ENCODE data around the gene SLC34A3.
A peak's percentile ranks its signal among the peaks of the same experiment; 100 is the strongest.

The SLC34A3 gene

GRCh38 chr9:137198902-137199283 lies 31.8 kb upstream of the SLC34A3 start:
- H3K9ac ChIP-seq (ENCODE audit: low read depth, low read length), result no peak overlapping the region
- no peaks in the 10 kb centered on the region for H3K9me3 ChIP-seq (ENCODE audit: control insufficient read depth, insufficient read depth, low read length)
- no peak overlapping the region for H3K4me3 ChIP-seq (ENCODE audit: low read depth, low read length)
- peaks cover 2% of the 10 kb centered on the region for H3K4me1 ChIP-seq (ENCODE audit: control insufficient read depth, insufficient read depth, low read length)
- H3K36me3 ChIP-seq (ENCODE audit: control insufficient read depth, insufficient read depth, low read length), result no peaks in the 10 kb centered on the region
- no peaks in the 10 kb centered on the region for H3K27me3 ChIP-seq (ENCODE audit: control insufficient read depth, insufficient read depth, low read length)

GRCh38 chr9:137199411-137200121 lies 31.1 kb upstream of the SLC34A3 start:
- no peaks in the 10 kb centered on the region for H3K27me3 ChIP-seq (ENCODE audit: control insufficient read depth, insufficient read depth, low read length)
- peak overlapping the region; percentile 41 for H3K4me3 ChIP-seq (ENCODE audit: low read depth, low read length)
- H3K36me3 ChIP-seq (ENCODE audit: control insufficient read depth, insufficient read depth, low read length), result no peaks in the 10 kb centered on the region
- no peaks in the 10 kb centered on the region for H3K9me3 ChIP-seq (ENCODE audit: control insufficient read depth, insufficient read depth, low read length)
- no peak overlapping the region for H3K9ac ChIP-seq (ENCODE audit: low read depth, low read length)
- H3K4me1 ChIP-seq (ENCODE audit: control insufficient read depth, insufficient read depth, low read length), result peaks cover 5% of the 10 kb centered on the region

GRCh38 chr9:137200311-137201204 lies 30.1 kb upstream of the SLC34A3 start, which contains the start of gene TPRN:
Gene TPRN (minus strand): TSS chr9:137200741. CDS start chr9:137200711, 30 bp downstream.
- Histone ChIP-seq H3K36me3 (ENCODE audit: control insufficient read depth, insufficient read depth, low read length) (no peaks in the 10 kb centered on the region), H3K9me3 (ENCODE audit: control insufficient read depth, insufficient read depth, low read length) (no peaks in the 10 kb centered on the region), H3K9ac (ENCODE audit: low read depth, low read length) (peak within 1 kb of the TSS; percentile 85), H3K27me3 (ENCODE audit: control insufficient read depth, insufficient read depth, low read length) (no peaks in the 10 kb centered on the region), H3K4me3 (ENCODE audit: low read depth, low read length) (peak within 1 kb of the TSS; percentile 79), H3K4me1 (ENCODE audit: control insufficient read depth, insufficient read depth, low read length) (peaks cover 3% of the 10 kb centered on the region)

GRCh38 chr9:137201205-137201868 lies 29.4 kb upstream of the SLC34A3 start:
- Histone ChIP-seq H3K4me1 (ENCODE audit: control insufficient read depth, insufficient read depth, low read length) (peaks cover 3% of the 10 kb centered on the region), H3K36me3 (ENCODE audit: control insufficient read depth, insufficient read depth, low read length) (no peaks in the 10 kb centered on the region), H3K9ac (ENCODE audit: low read depth, low read length) (peak overlapping the region; percentile 85), H3K4me3 (ENCODE audit: low read depth, low read length) (peak overlapping the region; percentile 79), H3K9me3 (ENCODE audit: control insufficient read depth, insufficient read depth, low read length) (no peaks in the 10 kb centered on the region), H3K27me3 (ENCODE audit: control insufficient read depth, insufficient read depth, low read length) (no peaks in the 10 kb centered on the region)

GRCh38 chr9:137202966-137203365 lies 27.7 kb upstream of the SLC34A3 start:
- H3K27me3 ChIP-seq (ENCODE audit: control insufficient read depth, insufficient read depth, low read length), result no peaks in the 10 kb centered on the region
- H3K4me1 ChIP-seq (ENCODE audit: control insufficient read depth, insufficient read depth, low read length), result peaks cover 3% of the 10 kb centered on the region
- peaks cover 4% of the 10 kb centered on the region for H3K36me3 ChIP-seq (ENCODE audit: control insufficient read depth, insufficient read depth, low read length)
- no peak overlapping the region for H3K9ac ChIP-seq (ENCODE audit: low read depth, low read length)
- no peaks in the 10 kb centered on the region for H3K9me3 ChIP-seq (ENCODE audit: control insufficient read depth, insufficient read depth, low read length)
- no peak overlapping the region for H3K4me3 ChIP-seq (ENCODE audit: low read depth, low read length)

- Histone ChIP-seq H3K9ac (ENCODE audit: low read depth, low read length) (peak overlapping the region; percentile 82), H3K9me3 (ENCODE audit: control insufficient read depth, insufficient read depth, low read length) (no peaks in the 10 kb centered on the region), H3K36me3 (ENCODE audit: control insufficient read depth, insufficient read depth, low read length) (peaks cover 11% of the 10 kb centered on the region), H3K4me3 (ENCODE audit: low read depth, low read length) (peak overlapping the region; percentile 98), H3K4me1 (ENCODE audit: control insufficient read depth, insufficient read depth, low read length) (peaks cover 3% of the 10 kb centered on the region), H3K27me3 (ENCODE audit: control insufficient read depth, insufficient read depth, low read length) (no peaks in the 10 kb centered on the region)
Measured at GRCh38 chr9:137204731-137205125, 26.0 kb upstream of the SLC34A3 start.

- H3K9me3 ChIP-seq (ENCODE audit: control insufficient read depth, insufficient read depth, low read length), result no peaks in the 10 kb centered on the region
- H3K36me3 ChIP-seq (ENCODE audit: control insufficient read depth, insufficient read depth, low read length), result peaks cover 11% of the 10 kb centered on the region
- H3K4me3 ChIP-seq (ENCODE audit: low read depth, low read length), result peak within 1 kb of the TSS; percentile 98
- peaks cover 3% of the 10 kb centered on the region for H3K4me1 ChIP-seq (ENCODE audit: control insufficient read depth, insufficient read depth, low read length)
- peak within 1 kb of the TSS; percentile 82 for H3K9ac ChIP-seq (ENCODE audit: low read depth, low read length)
- no peaks in the 10 kb centered on the region for H3K27me3 ChIP-seq (ENCODE audit: control insufficient read depth, insufficient read depth, low read length)
Measured at GRCh38 chr9:137205126-137206069, 25.3 kb upstream of the SLC34A3 start, which contains the start of the genes NDOR1 and TMEM203. Gene NDOR1 (plus strand): TSS chr9:137205700. CDS start chr9:137205778, 78 bp downstream. Gene TMEM203 (minus strand): TSS chr9:137205648. CDS start chr9:137205414, 234 bp downstream.

- H3K36me3 ChIP-seq (ENCODE audit: control insufficient read depth, insufficient read depth, low read length), result peaks cover 11% of the 10 kb centered on the region
- H3K9ac ChIP-seq (ENCODE audit: low read depth, low read length), result no peak overlapping the region
- no peaks in the 10 kb centered on the region for H3K27me3 ChIP-seq (ENCODE audit: control insufficient read depth, insufficient read depth, low read length)
- H3K4me1 ChIP-seq (ENCODE audit: control insufficient read depth, insufficient read depth, low read length), result peaks cover 3% of the 10 kb centered on the region
- peak overlapping the region; percentile 98 for H3K4me3 ChIP-seq (ENCODE audit: low read depth, low read length)
- H3K9me3 ChIP-seq (ENCODE audit: control insufficient read depth, insufficient read depth, low read length), result no peaks in the 10 kb centered on the region
Measured at GRCh38 chr9:137206602-137207001, 24.1 kb upstream of the SLC34A3 start.

- Histone ChIP-seq H3K27me3 (ENCODE audit: control insufficient read depth, insufficient read depth, low read length) (no peaks in the 10 kb centered on the region), H3K4me1 (ENCODE audit: control insufficient read depth, insufficient read depth, low read length) (no peaks in the 10 kb centered on the region), H3K9me3 (ENCODE audit: control insufficient read depth, insufficient read depth, low read length) (no peaks in the 10 kb centered on the region), H3K36me3 (ENCODE audit: control insufficient read depth, insufficient read depth, low read length) (peaks cover 42% of the 10 kb centered on the region), H3K4me3 (ENCODE audit: low read depth, low read length) (no peak overlapping the region), H3K9ac (ENCODE audit: low read depth, low read length) (no peak overlapping the region)
Measured at GRCh38 chr9:137211532-137211931, 19.2 kb upstream of the SLC34A3 start.

GRCh38 chr9:137212520-137212919 lies 18.2 kb upstream of the SLC34A3 start:
- H3K4me3 ChIP-seq (ENCODE audit: low read depth, low read length), result no peak overlapping the region
- H3K9me3 ChIP-seq (ENCODE audit: control insufficient read depth, insufficient read depth, low read length), result no peaks in the 10 kb centered on the region
- no peaks in the 10 kb centered on the region for H3K4me1 ChIP-seq (ENCODE audit: control insufficient read depth, insufficient read depth, low read length)
- no peaks in the 10 kb centered on the region for H3K27me3 ChIP-seq (ENCODE audit: control insufficient read depth, insufficient read depth, low read length)
- no peak overlapping the region for H3K9ac ChIP-seq (ENCODE audit: low read depth, low read length)
- H3K36me3 ChIP-seq (ENCODE audit: control insufficient read depth, insufficient read depth, low read length), result peaks cover 41% of the 10 kb centered on the region
